GM23338 (cell line): ENCODE data around the gene FYN. TPM values are rescaled to one million over a fixed set of nuclear protein-coding genes. Genes with fewer than 3 reads are reported as not detected.

Experiments
- ATAC-seq: fragments of 200-7000 bp; cut with Tn5 transposase; 3 replicates; pipeline ENCODE4 v1.9.1; 2020
- DNase-seq: peaks from one replicate; pipeline ENCODE4 v3.0.0-alpha.2; 2015; ENCODE audit warnings: low spot score
- H2AFZ ChIP-seq: fragments of 200-600 bp; sonication (generic); 2 replicates; pipeline ENCODE4 v1.8.0; 2016; ENCODE audit warnings: antibody characterized with exemption, mild to moderate bottlenecking, moderate library complexity
- H3F3A ChIP-seq: fragments of 200-600 bp; sonication (generic); replicated peaks from 2 replicates; pipeline ENCODE4 v1.8.0; 2017; ENCODE audit warnings: antibody characterized with exemption, mixed run types, low read depth
- H3K27ac ChIP-seq: fragments of 200-600 bp; sonication (generic); 2 replicates; pipeline ENCODE4 v1.6.1; 2016; ENCODE audit warnings: low read depth
- H3K27me3 ChIP-seq: fragments of 200-600 bp; sonication (generic); 2 replicates; pipeline ENCODE4 v1.8.0; 2016; ENCODE audit warnings: mild to moderate bottlenecking, mixed run types, moderate library complexity; ENCODE audit not compliant: insufficient read depth
- H3K36me3 ChIP-seq: fragments of 200-600 bp; sonication (generic); 2 replicates; pipeline ENCODE4 v1.8.0; 2016; ENCODE audit warnings: mild to moderate bottlenecking; ENCODE audit not compliant: insufficient read depth
- H3K4me1 ChIP-seq: fragments of 200-600 bp; sonication (generic); 2 replicates; pipeline ENCODE4 v1.8.0; 2016; ENCODE audit warnings: mild to moderate bottlenecking, moderate library complexity; ENCODE audit not compliant: insufficient read depth
- H3K4me2 ChIP-seq: fragments of 200-600 bp; sonication (generic); 2 replicates; pipeline ENCODE4 v1.7.1; 2017; ENCODE audit warnings: mixed run types
- H3K4me3 ChIP-seq: fragments of 200-600 bp; sonication (generic); 2 replicates; pipeline ENCODE4 v1.6.1; 2016; ENCODE audit warnings: mixed run types
- H3K79me2 ChIP-seq: fragments of 200-600 bp; sonication (generic); replicated peaks from 2 replicates; pipeline ENCODE4 v1.8.0; 2017; ENCODE audit warnings: mild to moderate bottlenecking; ENCODE audit not compliant: insufficient read depth
- H3K9me2 ChIP-seq: fragments of 200-600 bp; sonication (generic); 2 replicates; pipeline ENCODE4 v1.8.0; 2017; ENCODE audit not compliant: insufficient read depth
- H4K20me1 ChIP-seq: fragments of 200-600 bp; sonication (generic); replicated peaks from 2 replicates; pipeline ENCODE4 v1.8.0; 2017; ENCODE audit warnings: mild to moderate bottlenecking; ENCODE audit not compliant: insufficient read depth
- H3K27ac Mint-ChIP-seq: 2 replicates; pipeline ENCODE4 v1.8.0; 2020; ENCODE audit warnings: inconsistent platforms, mild to moderate bottlenecking, moderate library complexity, mixed read lengths
- H3K27me3 Mint-ChIP-seq: 3 replicates; pipeline ENCODE4 v1.8.0; 2022; ENCODE audit warnings: low read depth, mild to moderate bottlenecking, moderate library complexity, mixed read lengths, inconsistent platforms; ENCODE audit not compliant: insufficient read depth, poor library complexity
- H3K36me3 Mint-ChIP-seq: 3 replicates; pipeline ENCODE4 v1.8.0; 2021; ENCODE audit warnings: low read depth, mild to moderate bottlenecking, inconsistent platforms, moderate library complexity, mixed read lengths
- H3K4me1 Mint-ChIP-seq: 3 replicates; pipeline ENCODE4 v1.8.0; 2020; ENCODE audit warnings: mild to moderate bottlenecking, inconsistent platforms, mixed read lengths
- H3K4me3 Mint-ChIP-seq: 3 replicates; pipeline ENCODE4 v1.8.0; 2021; ENCODE audit warnings: moderate library complexity, mild to moderate bottlenecking, inconsistent platforms, mixed read lengths
- H3K9me3 Mint-ChIP-seq: 3 replicates; pipeline ENCODE4 v1.8.0; 2020; ENCODE audit warnings: moderate library complexity, mild to moderate bottlenecking, inconsistent platforms, mixed read lengths
- CREB1 ChIP-seq: fragments of 250-450 bp; sonication (Bioruptor Pico); IDR thresholded peaks from 2 replicates; pipeline ENCODE4 v1.5.0; 2020; ENCODE audit warnings: low read depth, mild to moderate bottlenecking, moderate library complexity
- CTCF ChIP-seq, 2 experiments: fragments of 200-600 bp in 1 of 2; sonication (generic) in 1 of 2; conservative IDR thresholded peaks; 2 replicates each; pipeline versions ENCODE4 v1.5.1 to v1.6.1; 2016 to 2017; ENCODE audit warnings: antibody characterized with exemption in 2 of 2, low read depth in 2 of 2, mild to moderate bottlenecking in 2 of 2, moderate library complexity in 1 of 2
- ETS1 ChIP-seq: IDR thresholded peaks from 2 replicates; pipeline ENCODE4 v1.6.1; 2016; ENCODE audit warnings: antibody characterized with exemption
- EZH2 ChIP-seq: fragments of 200-600 bp; sonication (generic); IDR thresholded peaks from one replicate; pipeline ENCODE4 v1.8.0; 2017; ENCODE audit warnings: antibody characterized with exemption, mild to moderate bottlenecking, low read depth; ENCODE audit not compliant: unreplicated experiment
- EZH2phosphoT487 ChIP-seq: fragments of 200-600 bp; sonication (generic); IDR thresholded peaks from one replicate; pipeline ENCODE4 v1.8.1; 2018; ENCODE audit warnings: antibody characterized with exemption; ENCODE audit not compliant: unreplicated experiment
- JUNB ChIP-seq: IDR thresholded peaks from one replicate; pipeline ENCODE4 v1.6.1; 2016; ENCODE audit warnings: antibody characterized with exemption; ENCODE audit not compliant: unreplicated experiment
- NANOG ChIP-seq: IDR thresholded peaks from 2 replicates; pipeline ENCODE4 v1.6.1; 2016; ENCODE audit warnings: antibody characterized with exemption, borderline replicate concordance
- POLR2AphosphoS5 ChIP-seq: IDR thresholded peaks from 2 replicates; pipeline ENCODE4 v1.6.1; 2016; ENCODE audit warnings: antibody characterized with exemption, low read depth
- REST ChIP-seq: IDR thresholded peaks from one replicate; pipeline ENCODE4 v1.6.1; 2018; ENCODE audit warnings: antibody characterized with exemption; ENCODE audit not compliant: unreplicated experiment
- STAT1 ChIP-seq: IDR thresholded peaks from one replicate; pipeline ENCODE4 v1.6.1; 2016; ENCODE audit warnings: antibody characterized with exemption; ENCODE audit not compliant: unreplicated experiment
- ZNF114 ChIP-seq: fragments of 250-450 bp; sonication (Bioruptor Pico); IDR thresholded peaks from 2 replicates; pipeline ENCODE4 v1.5.0; 2020; ENCODE audit warnings: mild to moderate bottlenecking, moderate library complexity
- ZNF331 ChIP-seq: fragments of 250-450 bp; sonication (Bioruptor Pico); IDR thresholded peaks from 2 replicates; pipeline ENCODE4 v1.5.0; 2020; ENCODE audit warnings: low read depth, mild to moderate bottlenecking, moderate library complexity
- polyA plus RNA-seq: library from polyadenylated mRNA; unstranded; fragments of >200 nt; fragmentation: Nextera tagmentation; extraction: Ambion mirVana; gene quantifications from 2 replicates; pipeline ENCODE4 v1.2.1, GENCODE V29; 2016
- total RNA-seq: library from RNA; depleted of rRNA; stranded (reverse); fragments of >200 nt; shearing (Covaris generic); gene quantifications from 2 replicates; pipeline ENCODE4 v1.2.3, GENCODE V29; 2014
- TF ChIP-seq, protein P1 (sequence below): fragments of 250-450 bp; sonication (Bioruptor Pico); IDR thresholded peaks from 2 replicates; pipeline ENCODE4 v1.5.0; 2020; ENCODE audit warnings: mild to moderate bottlenecking, moderate library complexity

Gene FYN
- total and polyA plus RNA-seq, 2 experiments from 2014 or later: 46.8 to 143 TPM

DNA sequence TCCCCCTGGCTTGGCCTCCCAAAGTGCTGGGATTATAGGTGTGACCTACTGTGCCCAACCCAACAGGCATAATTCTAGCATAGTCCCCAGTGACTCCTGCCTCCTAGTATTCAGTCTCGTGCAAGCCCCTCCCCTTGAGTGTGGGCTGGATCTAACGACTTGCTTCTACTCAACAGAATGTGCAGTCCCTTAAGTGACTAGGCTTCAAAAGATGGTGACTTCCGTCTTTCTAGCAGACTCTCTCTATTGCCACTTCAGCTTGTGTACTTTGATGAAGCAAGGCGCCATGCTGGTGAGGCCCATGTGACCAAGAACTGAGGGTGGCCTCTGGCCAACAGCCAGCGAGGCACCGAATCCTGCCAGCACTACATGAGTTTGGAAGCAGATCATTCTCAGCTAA is 157.9 kb downstream of the FYN start:
- H3K27ac ChIP-seq: no peak overlapping the region

More for the DNA sequence above, 157.9 kb downstream of the FYN start:
- ATAC-seq: no peak
- H3K4me1 ChIP-seq: peaks cover 24% of the 10 kb centered on the region
- H3K4me2 ChIP-seq: no peak overlapping the region
- no peak overlapping the region for H3K27ac Mint-ChIP-seq
- H3K36me3 Mint-ChIP-seq: peaks cover 40% of the 10 kb centered on the region
- no peak overlapping the region for H3K4me3 ChIP-seq
- no peaks in the 10 kb centered on the region for H3K9me2 ChIP-seq
- peaks cover 2% of the 10 kb centered on the region for H3K27me3 Mint-ChIP-seq
- 0 out of 2 replicates have a peak, but pooled peaks cover 7% of the 10 kb centered on the region for H3K79me2 ChIP-seq
- H3K9me3 Mint-ChIP-seq: no peaks in the 10 kb centered on the region
- H3K36me3 ChIP-seq: no peaks in the 10 kb centered on the region; the same call in 1 of the 2 replicates
- TF ChIP-seq CREB1 (CRISPR knock-in tag) (no peak), REST (no peak), STAT1 (no peak), EZH2 (no peak), ZNF114 (CRISPR knock-in tag) (no peak), EZH2phosphoT487 (no peak), CTCF (conservative IDR thresholded peaks at IDR 0.05; ENCODE audit: low read depth in 2 of 2) (no peak), POLR2AphosphoS5 (no peak), ETS1 (no peak), NANOG (no peak), JUNB (no peak), ZNF331 (CRISPR knock-in tag) (no peak)
- TF ChIP-seq, protein P1, sequence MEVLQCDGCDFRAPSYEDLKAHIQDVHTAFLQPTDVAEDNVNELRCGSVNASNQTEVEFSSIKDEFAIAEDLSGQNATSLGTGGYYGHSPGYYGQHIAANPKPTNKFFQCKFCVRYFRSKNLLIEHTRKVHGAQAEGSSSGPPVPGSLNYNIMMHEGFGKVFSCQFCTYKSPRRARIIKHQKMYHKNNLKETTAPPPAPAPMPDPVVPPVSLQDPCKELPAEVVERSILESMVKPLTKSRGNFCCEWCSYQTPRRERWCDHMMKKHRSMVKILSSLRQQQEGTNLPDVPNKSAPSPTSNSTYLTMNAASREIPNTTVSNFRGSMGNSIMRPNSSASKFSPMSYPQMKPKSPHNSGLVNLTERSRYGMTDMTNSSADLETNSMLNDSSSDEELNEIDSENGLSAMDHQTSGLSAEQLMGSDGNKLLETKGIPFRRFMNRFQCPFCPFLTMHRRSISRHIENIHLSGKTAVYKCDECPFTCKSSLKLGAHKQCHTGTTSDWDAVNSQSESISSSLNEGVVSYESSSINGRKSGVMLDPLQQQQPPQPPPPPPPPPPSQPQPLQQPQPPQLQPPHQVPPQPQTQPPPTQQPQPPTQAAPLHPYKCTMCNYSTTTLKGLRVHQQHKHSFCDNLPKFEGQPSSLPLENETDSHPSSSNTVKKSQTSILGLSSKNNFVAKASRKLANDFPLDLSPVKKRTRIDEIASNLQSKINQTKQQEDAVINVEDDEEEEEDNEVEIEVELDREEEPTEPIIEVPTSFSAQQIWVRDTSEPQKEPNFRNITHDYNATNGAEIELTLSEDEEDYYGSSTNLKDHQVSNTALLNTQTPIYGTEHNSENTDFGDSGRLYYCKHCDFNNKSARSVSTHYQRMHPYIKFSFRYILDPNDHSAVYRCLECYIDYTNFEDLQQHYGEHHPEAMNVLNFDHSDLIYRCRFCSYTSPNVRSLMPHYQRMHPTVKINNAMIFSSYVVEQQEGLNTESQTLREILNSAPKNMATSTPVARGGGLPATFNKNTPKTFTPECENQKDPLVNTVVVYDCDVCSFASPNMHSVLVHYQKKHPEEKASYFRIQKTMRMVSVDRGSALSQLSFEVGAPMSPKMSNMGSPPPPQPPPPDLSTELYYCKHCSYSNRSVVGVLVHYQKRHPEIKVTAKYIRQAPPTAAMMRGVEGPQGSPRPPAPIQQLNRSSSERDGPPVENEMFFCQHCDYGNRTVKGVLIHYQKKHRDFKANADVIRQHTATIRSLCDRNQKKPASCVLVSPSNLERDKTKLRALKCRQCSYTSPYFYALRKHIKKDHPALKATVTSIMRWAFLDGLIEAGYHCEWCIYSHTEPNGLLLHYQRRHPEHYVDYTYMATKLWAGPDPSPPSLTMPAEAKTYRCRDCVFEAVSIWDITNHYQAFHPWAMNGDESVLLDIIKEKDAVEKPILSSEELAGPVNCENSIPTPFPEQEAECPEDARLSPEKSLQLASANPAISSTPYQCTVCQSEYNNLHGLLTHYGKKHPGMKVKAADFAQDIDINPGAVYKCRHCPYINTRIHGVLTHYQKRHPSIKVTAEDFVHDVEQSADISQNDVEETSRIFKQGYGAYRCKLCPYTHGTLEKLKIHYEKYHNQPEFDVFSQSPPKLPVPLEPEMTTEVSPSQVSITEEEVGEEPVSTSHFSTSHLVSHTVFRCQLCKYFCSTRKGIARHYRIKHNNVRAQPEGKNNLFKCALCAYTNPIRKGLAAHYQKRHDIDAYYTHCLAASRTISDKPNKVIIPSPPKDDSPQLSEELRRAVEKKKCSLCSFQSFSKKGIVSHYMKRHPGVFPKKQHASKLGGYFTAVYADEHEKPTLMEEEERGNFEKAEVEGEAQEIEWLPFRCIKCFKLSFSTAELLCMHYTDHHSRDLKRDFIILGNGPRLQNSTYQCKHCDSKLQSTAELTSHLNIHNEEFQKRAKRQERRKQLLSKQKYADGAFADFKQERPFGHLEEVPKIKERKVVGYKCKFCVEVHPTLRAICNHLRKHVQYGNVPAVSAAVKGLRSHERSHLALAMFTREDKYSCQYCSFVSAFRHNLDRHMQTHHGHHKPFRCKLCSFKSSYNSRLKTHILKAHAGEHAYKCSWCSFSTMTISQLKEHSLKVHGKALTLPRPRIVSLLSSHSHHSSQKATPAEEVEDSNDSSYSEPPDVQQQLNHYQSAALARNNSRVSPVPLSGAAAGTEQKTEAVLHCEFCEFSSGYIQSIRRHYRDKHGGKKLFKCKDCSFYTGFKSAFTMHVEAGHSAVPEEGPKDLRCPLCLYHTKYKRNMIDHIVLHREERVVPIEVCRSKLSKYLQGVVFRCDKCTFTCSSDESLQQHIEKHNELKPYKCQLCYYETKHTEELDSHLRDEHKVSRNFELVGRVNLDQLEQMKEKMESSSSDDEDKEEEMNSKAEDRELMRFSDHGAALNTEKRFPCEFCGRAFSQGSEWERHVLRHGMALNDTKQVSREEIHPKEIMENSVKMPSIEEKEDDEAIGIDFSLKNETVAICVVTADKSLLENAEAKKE (CRISPR knock-in tag): no peak
- no peaks in the 10 kb centered on the region for H3F3A ChIP-seq
- H3K27me3 ChIP-seq: no peaks in the 10 kb centered on the region
- H4K20me1 ChIP-seq: peaks cover 3% of the 10 kb centered on the region; the same call in 1 of the 2 replicates
- no peak for DNase-seq
- H2AFZ ChIP-seq: no peak overlapping the region
- H3K4me1 Mint-ChIP-seq: peaks cover 24% of the 10 kb centered on the region
- no peak overlapping the region for H3K4me3 Mint-ChIP-seq
